HG02642 (cell line): ENCODE measurements around the gene SLC4A9.
"Not testable (repeated sequence)": the region's sequence is repeated elsewhere in the genome, so short reads cannot be mapped to it uniquely, and the experiment has no call there.

Experiments used
- ATAC-seq: cut with Tn5 transposase; IDR thresholded peaks from one replicate; pipeline ENCODE4 v1.9.1; 2021; ENCODE audit warnings: mild to moderate bottlenecking; ENCODE audit not compliant: unreplicated experiment, poor library complexity

The SLC4A9 gene

DNA sequence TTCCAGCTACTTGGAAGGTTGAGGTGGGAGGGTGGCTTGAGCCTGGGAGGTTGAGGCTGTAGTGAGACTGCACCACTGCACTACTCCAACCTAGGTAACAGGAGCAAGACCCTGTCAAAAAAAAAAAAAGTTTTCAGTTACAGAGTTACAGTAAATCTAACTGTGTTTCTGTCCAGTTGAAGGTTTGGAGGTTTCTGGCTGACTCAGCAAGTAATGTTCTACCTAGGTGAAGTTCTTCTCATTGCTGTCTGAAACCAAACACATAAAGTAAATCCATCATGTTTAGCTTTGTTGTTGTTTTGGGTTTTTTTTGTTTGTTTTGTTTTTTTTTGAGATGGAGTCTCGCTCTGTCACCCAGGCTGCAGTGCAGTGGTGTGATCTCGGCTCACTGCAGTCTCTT is 33.7 kb downstream of the SLC4A9 start:
- no peak for ATAC-seq

GRCh38 chr5:140398379-140398811 is 38.4 kb downstream of the SLC4A9 start:
- ATAC-seq, result no peak

DNA sequence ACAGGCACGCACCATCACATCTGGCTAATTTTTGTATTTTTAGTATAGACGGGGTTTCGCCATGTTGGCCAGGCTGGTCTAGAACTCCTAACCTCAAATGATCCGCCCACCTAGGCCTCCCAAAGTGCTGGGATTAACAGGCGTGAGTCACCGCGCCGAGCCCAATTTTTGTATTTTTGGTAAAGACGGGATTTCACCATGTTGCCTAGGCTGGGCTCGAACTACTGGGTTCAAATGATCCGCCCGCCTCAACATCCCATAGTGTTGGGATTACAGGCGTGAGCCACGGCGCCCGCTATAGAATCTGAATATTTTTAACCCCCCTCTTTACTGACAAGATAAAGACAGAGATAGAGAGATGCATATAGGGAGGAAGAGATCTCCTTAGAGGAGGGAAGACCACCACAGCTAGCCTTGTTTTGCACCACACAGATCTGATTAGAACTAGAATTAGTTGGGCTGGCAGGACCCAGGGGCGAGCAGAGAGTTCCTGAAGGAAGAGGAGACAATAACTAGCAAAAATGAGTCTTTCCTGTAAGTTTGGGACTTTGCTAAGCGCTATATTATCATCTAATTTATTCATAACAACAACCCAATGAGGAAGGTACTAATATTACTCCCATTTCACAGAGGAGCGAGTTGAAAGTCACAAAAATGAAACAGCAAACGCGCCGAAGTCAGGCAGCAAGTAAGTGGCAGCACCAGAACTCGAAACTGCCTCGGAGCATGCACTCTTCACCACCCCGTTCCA is 40.2 kb downstream of the SLC4A9 start:
- ATAC-seq, result peak; percentile 3

DNA sequence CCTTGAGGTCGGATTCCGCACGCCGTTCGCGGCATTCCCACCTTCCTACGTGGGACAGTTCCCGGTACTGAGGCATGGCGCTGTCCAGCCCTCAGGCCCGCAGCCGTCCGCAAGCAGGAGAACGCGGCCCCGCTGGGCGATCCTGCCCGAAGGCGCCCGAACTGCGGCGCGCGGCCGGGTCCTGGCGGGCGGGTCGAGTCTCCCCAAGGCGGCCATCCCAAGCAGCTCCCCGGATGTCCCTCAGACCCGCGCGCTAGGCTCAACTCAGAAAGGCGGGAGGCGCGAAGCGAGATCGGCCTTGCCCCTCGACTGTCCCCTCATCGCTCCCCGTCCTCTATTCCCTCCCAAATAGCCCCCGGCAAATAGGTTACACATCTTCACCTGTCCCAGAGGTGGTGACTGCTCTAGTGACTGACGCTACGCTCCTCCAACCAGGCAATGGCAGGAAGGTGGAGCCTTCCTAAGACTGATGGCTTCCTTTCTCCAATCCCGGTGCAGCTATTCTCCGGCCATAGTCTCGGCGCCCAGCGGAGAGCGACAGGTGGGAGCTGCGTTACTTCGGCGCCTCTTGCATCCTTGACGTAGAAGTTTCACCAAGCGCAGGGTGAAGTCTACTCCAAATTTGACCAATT is 40.9 kb downstream of the SLC4A9 start:
- peak; percentile 72 for ATAC-seq

GRCh38 chr5:140401362-140402257 is 41.6 kb downstream of the SLC4A9 start, which contains the start of gene ANKHD1:
ANKHD1 (plus strand) TSS chr5:140401833; CDS start chr5:140401968, 135 bp downstream.
- peak; percentile 86 for ATAC-seq

- peak; percentile 3 for ATAC-seq
Measured at GRCh38 chr5:140402258-140403074, 42.5 kb downstream of the SLC4A9 start.

DNA sequence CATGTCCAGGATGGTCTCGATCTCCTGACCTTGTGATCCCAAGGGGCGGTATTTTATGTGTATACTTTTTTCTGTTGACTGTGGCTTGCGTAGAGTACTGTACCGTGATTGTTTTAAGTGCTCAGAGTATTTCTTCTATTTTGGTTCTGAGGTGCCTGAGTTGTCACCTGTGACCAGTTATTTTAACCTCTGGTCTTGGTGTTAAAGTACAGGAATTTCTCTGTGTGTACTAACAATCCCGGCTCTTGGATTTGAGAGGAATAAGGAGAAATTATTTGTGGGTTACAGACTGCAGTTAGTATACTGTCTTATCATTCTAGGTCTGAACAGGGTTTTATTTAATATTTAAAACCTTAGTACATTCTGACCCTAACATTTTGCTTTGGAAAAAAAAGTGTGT is 43.6 kb downstream of the SLC4A9 start:
- no peak for ATAC-seq

GRCh38 chr5:140408750-140409241 is 48.8 kb downstream of the SLC4A9 start:
- no peak for ATAC-seq

GRCh38 chr5:140413230-140413629 is 53.2 kb downstream of the SLC4A9 start:
- no peak for ATAC-seq

GRCh38 chr5:140417235-140417634 is 57.2 kb downstream of the SLC4A9 start:
- no peak for ATAC-seq

DNA sequence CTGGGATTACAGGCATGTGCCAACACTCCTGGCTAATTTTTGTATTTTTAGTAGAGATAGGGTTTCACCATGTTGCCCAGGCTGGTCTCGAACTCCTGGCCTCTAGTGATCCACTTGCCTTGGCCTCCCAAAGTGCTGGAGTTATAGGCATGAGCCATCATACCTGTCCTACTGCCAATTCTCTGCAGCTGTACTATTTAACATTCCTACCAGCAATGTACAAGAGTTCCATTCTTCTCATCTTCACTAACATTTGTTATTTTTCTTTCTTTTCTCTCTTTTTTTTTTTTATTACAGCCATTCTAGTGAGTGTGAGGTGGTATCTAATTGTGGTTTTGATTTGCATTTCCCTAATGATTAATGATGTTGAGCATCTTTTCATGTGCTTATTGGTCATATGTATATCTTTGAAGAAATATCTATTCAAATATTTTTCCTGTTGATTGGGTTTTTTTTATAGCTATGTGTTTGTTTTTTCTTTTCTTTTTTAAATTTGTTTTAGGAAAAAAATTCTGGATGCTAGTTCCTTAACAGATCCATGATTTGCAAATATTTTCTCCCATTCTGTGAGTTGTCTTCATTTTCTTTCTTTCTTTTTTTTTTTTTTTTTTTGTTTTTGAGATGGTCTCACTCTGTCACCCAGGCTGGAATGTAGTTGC is 59.0 kb downstream of the SLC4A9 start:
- ATAC-seq, result no peak

- no peak for ATAC-seq
Measured at GRCh38 chr5:140420226-140420570, 60.2 kb downstream of the SLC4A9 start.

DNA sequence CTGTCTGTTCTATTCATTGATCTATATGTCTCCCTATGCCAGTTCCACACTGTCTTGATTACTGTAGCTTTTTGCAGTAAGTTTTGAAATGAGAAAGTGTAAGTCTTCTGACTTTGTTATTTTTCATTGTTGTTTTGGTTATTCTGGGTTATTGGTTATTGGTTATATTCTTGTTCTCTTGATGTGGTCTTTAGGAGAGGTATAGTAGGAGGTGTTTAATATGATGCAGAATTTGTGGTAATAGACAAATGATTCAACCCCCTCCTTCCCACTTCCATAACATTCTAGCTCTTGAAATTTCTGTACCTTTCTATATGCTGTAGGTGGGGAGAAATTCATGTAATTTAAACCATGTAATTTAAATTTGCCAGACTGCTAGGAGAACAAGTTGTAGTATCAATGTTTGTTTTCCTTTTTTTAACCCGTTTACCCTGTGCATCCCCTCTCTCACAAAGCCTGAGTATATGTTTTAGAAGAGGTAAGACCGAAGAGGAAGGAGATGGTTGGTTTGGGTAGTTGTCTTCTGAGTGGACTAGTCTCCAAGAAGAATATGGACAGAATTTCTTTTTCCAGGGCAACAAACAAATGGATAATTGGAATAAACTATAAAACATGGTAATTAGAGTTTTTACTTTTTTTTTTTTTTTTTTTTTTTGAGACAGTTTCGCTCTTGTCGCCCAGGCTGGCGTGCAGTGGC is 60.8 kb downstream of the SLC4A9 start:
- no peak for ATAC-seq

DNA sequence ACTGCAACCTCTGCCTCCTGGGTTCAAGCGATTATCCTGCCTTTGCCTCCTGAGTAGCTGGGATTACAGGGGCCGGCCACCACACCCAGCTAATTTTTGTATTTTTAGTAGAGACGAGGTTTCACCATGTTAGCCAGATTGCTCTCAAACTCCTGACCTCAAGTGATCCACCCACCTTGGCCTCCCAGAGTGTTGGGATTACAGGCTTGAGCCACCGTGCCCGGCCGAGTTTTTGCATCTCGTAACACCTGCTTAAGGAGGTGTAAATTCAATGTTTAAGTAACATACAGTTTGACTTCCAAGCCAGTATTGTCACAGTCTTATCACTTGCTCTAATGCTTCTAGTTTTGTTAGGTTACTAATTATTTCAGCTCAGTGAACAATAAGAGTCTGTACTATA is 61.4 kb downstream of the SLC4A9 start:
- not testable (repeated sequence) for ATAC-seq

GRCh38 chr5:140423609-140424008 is 63.6 kb downstream of the SLC4A9 start:
- no peak for ATAC-seq

- ATAC-seq, result no peak
Measured at GRCh38 chr5:140424135-140424534, 64.1 kb downstream of the SLC4A9 start.
